Measurements from ENCODE around the gene EXOC3L2. TPM values are rescaled to one million over a fixed set of nuclear protein-coding genes. Genes with fewer than 3 reads are reported as not detected.

Gene EXOC3L2
- total RNA-seq, 1 donor from 2014 or later, result not detected

- DNase-seq (ENCODE audit: low spot score, unreplicated experiment), result no peak
- H3K27ac Mint-ChIP-seq, result no peak overlapping the region
- peaks cover 15% of the 10 kb centered on the region for H3K4me1 Mint-ChIP-seq (ENCODE audit: low read depth)
- TF ChIP-seq, protein P1, sequence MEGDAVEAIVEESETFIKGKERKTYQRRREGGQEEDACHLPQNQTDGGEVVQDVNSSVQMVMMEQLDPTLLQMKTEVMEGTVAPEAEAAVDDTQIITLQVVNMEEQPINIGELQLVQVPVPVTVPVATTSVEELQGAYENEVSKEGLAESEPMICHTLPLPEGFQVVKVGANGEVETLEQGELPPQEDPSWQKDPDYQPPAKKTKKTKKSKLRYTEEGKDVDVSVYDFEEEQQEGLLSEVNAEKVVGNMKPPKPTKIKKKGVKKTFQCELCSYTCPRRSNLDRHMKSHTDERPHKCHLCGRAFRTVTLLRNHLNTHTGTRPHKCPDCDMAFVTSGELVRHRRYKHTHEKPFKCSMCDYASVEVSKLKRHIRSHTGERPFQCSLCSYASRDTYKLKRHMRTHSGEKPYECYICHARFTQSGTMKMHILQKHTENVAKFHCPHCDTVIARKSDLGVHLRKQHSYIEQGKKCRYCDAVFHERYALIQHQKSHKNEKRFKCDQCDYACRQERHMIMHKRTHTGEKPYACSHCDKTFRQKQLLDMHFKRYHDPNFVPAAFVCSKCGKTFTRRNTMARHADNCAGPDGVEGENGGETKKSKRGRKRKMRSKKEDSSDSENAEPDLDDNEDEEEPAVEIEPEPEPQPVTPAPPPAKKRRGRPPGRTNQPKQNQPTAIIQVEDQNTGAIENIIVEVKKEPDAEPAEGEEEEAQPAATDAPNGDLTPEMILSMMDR (IDR thresholded peaks at IDR 0.05; ENCODE audit: unreplicated experiment), result no peak
- no peaks in the 10 kb centered on the region for H3K9me3 Mint-ChIP-seq (ENCODE audit: low read depth)
- peaks cover 3% of the 10 kb centered on the region for H3K36me3 Mint-ChIP-seq (ENCODE audit: insufficient read depth)
- H3K27me3 Mint-ChIP-seq, result no peaks in the 10 kb centered on the region
- no peak overlapping the region for H3K4me3 Mint-ChIP-seq (ENCODE audit: low read depth)
Measured at GRCh38 chr19:45256836-45257235, 11.6 kb upstream of the EXOC3L2 start.

DNA sequence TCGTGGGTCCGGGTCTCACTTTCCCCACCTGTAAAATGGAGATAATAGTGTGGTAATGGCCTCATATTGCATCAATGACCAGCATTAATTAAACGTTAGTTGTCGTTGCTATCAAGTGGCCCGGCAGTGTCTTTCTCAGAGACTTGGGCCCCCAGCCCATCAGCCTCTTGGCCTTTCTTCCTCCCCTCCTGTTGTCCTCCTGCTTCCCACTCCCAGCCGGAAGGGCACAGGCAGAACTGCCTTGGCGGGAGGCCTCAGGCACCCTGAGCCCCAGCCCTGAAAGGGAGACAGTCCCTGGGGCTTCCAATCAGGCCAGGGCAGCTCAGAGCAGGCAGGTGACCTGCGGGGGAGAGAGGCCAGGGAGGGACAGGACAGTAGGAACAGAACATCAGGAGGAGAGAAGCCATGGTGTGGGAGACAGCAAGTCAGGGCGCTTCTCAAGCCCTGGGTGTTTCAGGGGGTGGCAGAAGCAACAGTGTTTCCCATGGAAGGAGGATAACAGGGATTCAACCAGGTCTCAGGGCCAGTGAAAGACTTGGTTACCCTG, 10.5 kb upstream of the EXOC3L2 start:
- no peak for DNase-seq (ENCODE audit: low spot score, unreplicated experiment)
- TF ChIP-seq, protein P1 (IDR thresholded peaks at IDR 0.05; ENCODE audit: unreplicated experiment), result no peak
- no peak overlapping the region for H3K4me3 Mint-ChIP-seq (ENCODE audit: low read depth)
- H3K4me1 Mint-ChIP-seq (ENCODE audit: low read depth), result peaks cover 17% of the 10 kb centered on the region
- H3K27me3 Mint-ChIP-seq, result peaks cover 2% of the 10 kb centered on the region
- no peaks in the 10 kb centered on the region for H3K9me3 Mint-ChIP-seq (ENCODE audit: low read depth)
- no peak overlapping the region for H3K27ac Mint-ChIP-seq
- peaks cover under 1% of the 10 kb centered on the region for H3K36me3 Mint-ChIP-seq (ENCODE audit: insufficient read depth)

DNA sequence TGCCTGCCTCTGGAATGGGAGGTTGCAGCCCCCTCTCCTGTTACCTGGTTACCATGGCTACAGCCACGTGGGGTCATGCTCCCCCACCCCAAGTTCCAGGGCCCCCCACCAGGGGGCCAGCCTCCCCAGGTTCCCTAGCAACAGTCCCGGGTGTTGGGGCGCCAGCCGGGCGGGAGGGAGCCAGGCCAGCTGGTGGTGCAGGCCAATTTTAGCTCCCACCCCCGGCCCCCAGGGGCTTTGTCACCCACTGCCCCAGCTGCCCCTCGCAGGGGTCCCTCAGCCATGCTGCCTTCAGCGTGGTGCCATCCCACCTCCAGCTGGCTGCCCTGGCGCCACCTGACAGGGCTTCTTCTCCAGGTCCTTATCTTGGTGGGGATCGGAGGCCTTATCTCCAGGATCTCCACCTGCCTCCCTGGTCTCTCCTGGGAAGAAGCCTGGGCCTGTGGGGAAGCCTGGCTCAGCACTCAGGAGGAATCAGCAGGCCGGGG, 8.9 kb upstream of the EXOC3L2 start:
- Mint-ChIP-seq H3K4me3 (ENCODE audit: low read depth) (peak overlapping the region; percentile 82), H3K27ac (no peak overlapping the region), H3K9me3 (ENCODE audit: low read depth) (no peaks in the 10 kb centered on the region), H3K4me1 (ENCODE audit: low read depth) (peaks cover 17% of the 10 kb centered on the region), H3K36me3 (ENCODE audit: insufficient read depth) (no peaks in the 10 kb centered on the region), H3K27me3 (peaks cover 7% of the 10 kb centered on the region)
- DNase-seq (ENCODE audit: low spot score, unreplicated experiment), result peak; percentile 17
- TF ChIP-seq, protein P1 (IDR thresholded peaks at IDR 0.05; ENCODE audit: unreplicated experiment), result peak; percentile 47

GRCh38 chr19:45253396-45254027, 8.3 kb upstream of the EXOC3L2 start:
- DNase-seq (ENCODE audit: low spot score, unreplicated experiment), result no peak
- TF ChIP-seq, protein P1 (IDR thresholded peaks at IDR 0.05; ENCODE audit: unreplicated experiment), result no peak
- Mint-ChIP-seq H3K36me3 (ENCODE audit: insufficient read depth) (no peaks in the 10 kb centered on the region), H3K9me3 (ENCODE audit: low read depth) (no peaks in the 10 kb centered on the region), H3K27ac (peak overlapping the region; percentile 56), H3K4me1 (ENCODE audit: low read depth) (peaks cover 17% of the 10 kb centered on the region), H3K27me3 (peaks cover 7% of the 10 kb centered on the region), H3K4me3 (ENCODE audit: low read depth) (peak overlapping the region; percentile 82)

DNA sequence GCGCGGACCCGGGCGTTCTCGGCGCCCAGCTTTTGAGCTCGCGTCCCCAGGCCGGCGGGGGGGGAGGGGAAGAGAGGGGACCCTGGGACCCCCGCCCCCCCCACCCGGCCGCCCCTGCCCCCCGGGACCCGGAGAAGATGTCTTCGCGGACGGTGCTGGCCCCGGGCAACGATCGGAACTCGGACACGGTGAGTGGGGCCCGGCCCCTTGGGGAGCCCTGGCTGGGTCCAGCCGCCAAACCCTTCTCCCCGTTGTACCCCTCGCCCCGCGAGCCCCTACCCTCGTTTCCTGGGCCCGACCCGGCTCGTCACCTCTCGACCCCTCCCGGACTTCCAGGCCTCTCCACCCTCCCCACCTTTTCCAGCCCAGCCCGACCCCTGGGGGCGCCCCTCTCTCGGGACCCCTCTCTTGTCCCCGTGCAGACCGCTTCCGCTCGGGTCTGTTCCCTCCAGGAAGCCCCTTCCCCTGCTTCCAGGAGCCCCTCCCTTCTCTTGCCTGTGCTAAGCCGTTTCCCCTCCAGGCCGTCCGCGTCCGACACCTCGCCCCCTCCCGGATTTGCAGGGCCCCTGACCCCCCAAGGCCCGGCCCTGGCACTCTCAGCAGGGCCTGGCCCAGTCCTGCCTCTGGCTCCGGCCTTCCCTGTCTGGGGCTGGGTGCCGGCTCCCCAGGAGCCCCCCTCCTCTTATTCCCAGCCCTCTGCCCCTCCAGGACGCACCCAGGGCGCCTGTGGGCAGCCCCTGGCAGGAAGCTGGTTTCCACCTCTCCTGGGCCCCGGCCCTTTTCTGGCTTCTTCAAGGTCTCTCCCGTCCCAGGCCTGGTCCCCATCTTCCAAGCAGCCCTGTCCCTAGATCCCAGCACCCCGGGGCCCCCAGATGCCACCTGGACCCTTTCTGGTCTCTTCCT, 6.5 kb upstream of the EXOC3L2 start:
- peak overlapping the region; percentile 88 for H3K27ac Mint-ChIP-seq
- TF ChIP-seq, protein P1 (IDR thresholded peaks at IDR 0.05; ENCODE audit: unreplicated experiment), result no peak
- peaks cover 17% of the 10 kb centered on the region for H3K4me1 Mint-ChIP-seq (ENCODE audit: low read depth)
- peaks cover 7% of the 10 kb centered on the region for H3K27me3 Mint-ChIP-seq
- H3K4me3 Mint-ChIP-seq (ENCODE audit: low read depth), result peak overlapping the region; percentile 82
- DNase-seq (ENCODE audit: low spot score, unreplicated experiment), result peak; percentile 23
- H3K9me3 Mint-ChIP-seq (ENCODE audit: low read depth), result no peaks in the 10 kb centered on the region
- no peaks in the 10 kb centered on the region for H3K36me3 Mint-ChIP-seq (ENCODE audit: insufficient read depth)
